Stimulated activated CD8-positive, alpha-beta memory T cell treated with anti-CD3 and anti-CD28 coated beads, Interleukin-7, amount 100 ng/mL, for 1 hour (primary cell): Measurements from ENCODE around the gene SF3A2.

Experiments used
- DNase-seq, 2 donors: peaks; one replicate each; pipeline ENCODE4 v3.0.0-alpha.2; 2020; ENCODE audit warnings: low read depth in 2 of 2

SF3A2 gene

DNA sequence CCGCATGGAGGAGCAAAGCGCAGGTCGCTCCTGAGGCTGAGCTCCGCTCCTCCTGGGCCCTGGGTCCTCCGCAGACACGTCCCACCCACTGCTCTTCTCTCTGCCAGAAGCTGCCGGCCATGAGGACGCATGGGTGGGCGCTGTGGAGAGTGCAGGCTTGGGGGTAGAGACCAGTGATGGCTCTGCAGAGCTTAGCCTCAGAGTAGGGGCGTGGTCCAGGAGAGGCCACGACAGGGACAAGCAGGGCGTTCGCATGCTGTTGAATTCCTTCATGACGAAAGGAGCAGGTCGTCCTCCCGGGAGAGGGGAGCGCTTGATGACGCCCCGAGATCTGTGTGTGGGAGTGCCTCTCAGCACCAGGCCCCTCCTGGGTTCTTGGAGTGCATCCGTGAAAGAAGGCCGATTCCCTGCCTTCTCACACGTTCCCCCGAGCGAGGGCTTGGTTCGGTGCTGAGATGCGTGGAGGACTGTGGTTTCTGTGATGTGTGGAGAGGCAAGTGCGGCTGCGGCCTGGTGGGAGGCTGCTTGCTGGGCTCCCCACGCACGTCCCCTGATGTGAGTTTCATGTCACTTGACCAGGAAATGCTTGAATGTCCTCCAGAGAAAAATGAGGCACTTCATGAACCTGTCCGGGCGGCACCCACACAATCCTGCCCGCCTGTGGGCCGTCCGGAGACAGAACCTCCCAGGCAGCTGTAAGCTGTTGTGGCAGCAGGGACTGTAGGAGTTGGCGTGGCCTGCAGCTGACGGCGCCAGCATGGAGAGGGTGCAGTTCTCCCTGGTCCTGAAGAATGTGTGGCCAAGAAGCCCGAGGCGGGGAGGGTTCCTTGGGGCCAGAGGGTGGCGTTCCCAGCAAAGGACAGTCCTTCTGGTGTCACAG, 4.5 kb downstream of the SF3A2 start:
- no peak for DNase-seq

DNA sequence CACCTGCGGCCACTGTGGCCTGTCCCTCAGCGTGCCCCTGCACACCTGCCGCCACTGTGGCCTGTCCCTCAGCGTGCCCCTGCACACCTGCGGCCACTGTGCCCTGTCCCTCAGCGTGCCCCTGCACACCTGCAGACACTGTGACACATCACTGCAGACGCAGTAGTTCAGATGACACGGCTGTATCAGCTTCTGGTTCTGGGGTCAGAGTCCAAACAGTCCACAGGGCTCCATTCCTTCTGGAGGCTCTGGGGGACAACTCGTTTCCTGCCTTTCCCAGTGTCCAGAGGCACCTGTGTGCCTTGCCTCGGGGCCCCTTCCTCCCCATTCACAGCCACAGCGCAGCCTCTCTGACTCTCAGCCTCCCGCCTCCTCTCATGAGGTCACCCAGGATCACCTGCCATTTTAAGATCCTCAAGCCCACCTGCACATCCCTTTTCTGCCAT, 5.5 kb downstream of the SF3A2 start:
- DNase-seq = no peak

DNA sequence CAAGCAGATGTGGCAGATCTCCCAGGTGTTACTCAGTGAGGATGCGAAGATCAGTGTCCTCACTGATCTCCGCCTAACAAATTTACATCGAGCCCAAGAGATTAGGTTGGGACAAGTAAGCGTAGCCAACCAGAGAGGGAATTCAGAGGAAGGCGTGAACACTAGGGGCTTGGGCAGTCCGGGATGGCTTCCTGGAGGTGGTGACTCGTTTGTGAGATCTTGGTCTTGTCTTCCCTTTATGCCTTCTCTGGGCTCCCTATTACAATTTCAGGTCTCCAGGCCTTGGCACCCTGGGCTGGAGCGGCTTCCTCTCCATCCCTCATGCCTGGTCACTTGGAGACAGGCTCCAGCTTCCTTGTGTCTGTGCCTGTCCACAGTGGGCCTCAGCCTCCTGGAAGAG, 6.2 kb downstream of the SF3A2 start:
- no peak for DNase-seq

DNA sequence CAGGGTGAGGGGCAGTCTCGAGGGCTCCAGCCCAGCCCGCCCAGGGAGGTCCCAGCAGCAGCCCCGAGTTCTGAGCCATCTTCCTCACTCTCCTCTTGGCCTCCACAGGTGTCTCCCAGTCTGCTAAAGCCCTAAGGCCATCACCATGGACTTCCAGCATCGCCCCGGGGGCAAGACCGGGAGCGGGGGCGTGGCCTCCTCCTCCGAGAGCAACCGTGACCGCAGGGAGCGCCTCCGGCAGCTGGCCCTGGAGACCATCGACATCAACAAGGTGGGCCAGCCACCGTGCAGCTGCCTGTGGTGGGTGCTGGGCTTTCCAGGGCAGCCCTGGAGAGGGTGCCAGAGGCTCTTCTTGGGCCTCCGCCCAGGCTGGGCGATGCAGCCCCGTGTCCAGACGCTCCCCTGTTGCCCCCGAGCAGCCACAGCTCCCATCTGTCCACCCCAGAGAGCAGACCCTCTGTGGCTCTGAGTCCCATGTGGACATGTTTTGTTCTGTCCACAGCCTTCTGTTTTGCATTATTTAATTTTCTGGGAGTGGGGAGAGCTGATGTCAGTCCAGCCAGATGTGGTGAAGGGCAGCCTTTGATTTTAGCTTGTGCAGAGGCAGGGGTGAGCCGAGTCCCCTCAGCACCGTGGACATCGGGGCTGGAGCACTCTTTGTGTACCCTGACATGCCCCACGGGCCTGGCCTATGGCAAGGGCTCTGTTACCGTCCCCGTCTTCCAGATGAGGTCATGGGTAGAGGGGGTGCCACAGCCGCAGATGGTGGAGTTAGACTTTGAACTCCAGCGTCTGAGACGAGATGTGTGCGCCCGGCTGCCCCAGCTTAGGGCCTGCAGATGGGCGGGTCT, 6.9 kb downstream of the SF3A2 start:
- DNase-seq = no peak

DNA sequence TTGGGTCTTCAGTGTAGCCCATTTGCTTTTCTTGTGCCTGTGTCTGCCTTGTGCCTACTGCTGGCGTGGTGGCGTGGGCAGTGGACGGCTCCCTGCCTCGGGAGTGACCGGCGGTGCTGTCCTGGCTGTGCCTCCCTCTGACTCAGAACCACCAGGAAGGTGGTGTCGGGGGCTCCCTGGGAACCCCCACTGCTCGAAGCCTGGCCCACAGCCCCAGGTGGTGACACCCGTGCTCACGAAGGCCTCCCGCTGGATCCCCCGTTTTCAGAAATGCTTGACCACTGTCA, 7.4 kb downstream of the SF3A2 start:
- no peak for DNase-seq

DNA sequence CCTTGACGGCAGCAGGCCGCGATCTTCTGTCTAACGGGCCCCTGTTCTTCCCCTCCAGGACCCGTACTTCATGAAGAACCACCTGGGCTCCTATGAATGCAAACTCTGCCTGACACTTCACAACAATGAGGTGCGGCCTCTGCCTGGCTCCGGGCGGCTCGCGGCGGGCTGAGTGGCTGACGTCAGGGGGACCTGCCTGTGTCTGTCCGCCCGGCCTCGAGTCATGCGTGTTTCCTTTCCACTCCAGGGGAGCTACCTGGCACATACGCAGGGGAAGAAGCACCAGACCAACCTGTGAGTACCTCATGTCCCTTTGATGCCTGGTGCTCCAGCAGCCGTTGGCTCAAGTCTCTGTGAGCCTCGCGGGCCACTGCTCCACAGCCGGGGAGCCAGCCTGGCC, 7.9 kb downstream of the SF3A2 start:
- DNase-seq = no peak

DNA sequence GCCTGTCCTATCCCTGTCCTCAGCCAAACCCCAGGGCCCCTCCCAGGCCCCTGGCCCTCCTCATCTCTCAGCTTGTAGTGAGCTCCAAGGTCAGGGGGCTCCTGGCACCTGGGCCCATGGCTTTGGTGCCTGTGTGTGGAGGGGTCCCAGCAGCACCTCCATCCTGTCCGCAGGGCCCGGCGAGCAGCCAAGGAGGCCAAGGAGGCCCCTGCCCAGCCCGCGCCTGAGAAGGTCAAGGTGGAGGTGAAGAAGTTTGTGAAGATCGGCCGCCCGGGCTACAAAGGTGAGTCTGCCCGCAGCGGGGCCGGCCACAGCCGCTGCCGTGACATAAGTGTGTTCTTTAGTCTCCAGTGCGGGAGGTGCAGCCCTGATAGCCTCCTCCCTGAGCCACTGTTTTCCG, 8.6 kb downstream of the SF3A2 start:
- DNase-seq = no peak

DNA sequence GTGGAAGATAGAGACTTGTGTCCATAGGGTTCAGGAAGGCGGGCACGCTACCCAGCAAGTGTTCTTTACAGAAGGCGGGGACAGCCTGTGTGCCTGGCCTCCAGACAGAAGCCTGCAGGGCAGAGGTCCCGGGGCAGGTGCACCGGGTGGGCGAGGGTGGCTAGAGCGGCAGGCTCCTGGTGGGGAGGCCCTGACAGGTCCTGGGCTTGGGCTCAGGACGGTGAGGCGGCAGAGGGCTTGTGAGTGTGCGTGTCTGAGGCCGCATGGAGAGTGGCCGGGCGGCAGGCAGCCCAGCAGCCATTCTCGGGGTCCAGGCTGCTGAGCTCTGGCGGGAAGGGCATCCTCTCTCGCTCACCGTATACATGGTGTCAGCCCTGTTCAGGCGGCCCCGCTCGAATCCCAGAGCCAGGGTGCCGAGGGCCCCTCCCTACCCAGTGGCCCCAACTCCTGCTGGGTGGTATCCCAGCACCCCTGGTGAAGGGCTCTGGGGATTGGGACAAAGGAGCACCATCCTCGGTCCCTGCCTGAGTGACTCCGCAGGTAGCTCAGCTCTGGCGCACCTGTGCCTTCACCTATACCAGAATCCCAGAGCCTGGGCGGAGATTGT, 9.5 kb downstream of the SF3A2 start:
- DNase-seq = no peak

DNA sequence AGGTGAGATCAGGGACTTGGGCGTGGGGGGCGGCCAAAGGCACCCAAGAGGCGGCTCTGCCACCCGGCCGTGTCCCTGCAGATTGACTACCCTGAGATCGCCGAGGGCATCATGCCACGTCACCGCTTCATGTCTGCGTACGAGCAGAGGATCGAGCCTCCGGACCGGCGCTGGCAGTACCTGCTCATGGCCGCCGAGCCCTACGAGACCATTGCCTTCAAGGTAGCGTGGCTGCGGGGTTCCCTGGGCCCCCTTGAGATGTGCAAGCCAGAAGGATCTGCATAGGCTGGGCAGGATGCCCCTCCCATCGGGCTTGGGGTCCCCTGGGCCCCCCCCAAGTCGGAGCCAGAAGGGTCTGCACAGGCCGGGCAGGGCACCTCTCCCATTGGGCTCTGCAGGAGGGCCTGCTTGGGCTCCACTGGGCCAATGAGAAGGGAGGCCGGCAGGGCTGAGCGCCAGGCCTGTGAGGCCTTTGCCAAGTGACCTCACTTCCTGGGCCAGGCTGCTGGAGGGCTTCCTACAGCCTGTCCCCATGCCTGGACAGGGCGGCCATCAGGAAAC, 10.3 kb downstream of the SF3A2 start:
- DNase-seq = no peak

DNA sequence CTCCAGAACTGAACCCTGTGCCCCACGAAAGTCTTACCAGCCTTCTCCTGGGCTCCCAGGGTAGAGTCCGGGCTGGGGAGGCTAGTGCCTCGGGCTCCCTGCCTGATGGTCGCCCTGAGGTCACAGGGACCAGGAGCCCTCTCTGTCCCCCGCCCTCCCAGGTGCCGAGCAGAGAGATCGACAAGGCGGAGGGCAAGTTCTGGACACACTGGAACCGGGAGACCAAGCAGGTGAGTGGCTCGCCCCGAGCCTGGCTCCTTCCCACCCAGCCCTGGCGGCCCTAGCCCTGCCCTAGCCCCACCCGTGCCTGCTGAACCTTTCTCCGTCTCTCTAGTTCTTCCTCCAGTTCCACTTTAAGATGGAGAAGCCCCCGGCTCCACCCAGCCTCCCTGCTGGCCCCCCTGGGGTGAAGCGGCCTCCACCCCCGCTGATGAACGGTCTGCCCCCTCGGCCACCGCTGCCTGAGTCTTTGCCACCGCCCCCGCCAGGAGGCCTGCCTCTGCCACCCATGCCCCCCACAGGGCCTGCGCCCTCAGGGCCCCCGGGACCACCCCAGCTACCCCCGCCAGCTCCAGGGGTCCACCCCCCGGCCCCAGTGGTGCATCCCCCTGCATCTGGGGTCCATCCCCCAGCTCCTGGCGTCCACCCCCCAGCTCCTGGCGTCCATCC, 10.9 kb downstream of the SF3A2 start:
- no peak for DNase-seq

DNA sequence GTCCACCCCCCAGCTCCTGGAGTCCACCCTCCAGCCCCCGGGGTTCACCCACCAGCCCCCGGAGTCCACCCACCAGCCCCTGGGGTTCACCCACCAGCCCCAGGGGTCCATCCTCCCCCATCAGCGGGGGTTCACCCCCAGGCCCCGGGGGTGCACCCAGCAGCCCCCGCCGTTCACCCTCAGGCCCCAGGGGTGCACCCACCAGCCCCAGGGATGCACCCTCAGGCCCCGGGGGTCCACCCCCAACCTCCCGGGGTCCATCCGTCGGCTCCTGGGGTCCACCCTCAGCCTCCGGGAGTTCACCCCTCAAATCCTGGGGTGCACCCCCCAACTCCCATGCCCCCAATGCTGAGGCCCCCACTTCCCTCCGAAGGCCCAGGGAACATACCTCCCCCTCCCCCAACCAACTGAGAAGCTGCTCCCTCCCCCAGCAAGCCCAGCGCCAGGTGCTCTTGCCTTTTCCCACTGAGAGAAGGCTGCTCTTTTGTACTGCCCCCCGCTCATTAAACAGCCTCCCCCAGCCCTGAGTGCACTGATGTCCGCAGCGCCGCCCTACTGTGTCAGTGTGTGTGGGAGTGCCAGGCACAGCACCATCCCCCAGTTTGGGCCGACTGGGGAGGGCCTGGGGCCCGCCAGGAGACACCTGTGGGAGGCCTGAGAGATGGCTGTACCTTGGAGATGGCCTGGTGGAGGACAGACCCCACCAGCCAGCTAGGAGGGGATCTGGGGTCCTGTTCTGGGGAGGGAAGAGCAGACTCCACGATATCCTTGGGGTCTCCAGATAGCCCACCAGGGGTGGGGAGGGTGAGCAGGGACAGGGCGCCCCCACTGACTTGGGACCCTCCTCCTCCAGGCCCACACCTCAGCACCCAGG, 11.7 kb downstream of the SF3A2 start:
- no peak for DNase-seq

DNA sequence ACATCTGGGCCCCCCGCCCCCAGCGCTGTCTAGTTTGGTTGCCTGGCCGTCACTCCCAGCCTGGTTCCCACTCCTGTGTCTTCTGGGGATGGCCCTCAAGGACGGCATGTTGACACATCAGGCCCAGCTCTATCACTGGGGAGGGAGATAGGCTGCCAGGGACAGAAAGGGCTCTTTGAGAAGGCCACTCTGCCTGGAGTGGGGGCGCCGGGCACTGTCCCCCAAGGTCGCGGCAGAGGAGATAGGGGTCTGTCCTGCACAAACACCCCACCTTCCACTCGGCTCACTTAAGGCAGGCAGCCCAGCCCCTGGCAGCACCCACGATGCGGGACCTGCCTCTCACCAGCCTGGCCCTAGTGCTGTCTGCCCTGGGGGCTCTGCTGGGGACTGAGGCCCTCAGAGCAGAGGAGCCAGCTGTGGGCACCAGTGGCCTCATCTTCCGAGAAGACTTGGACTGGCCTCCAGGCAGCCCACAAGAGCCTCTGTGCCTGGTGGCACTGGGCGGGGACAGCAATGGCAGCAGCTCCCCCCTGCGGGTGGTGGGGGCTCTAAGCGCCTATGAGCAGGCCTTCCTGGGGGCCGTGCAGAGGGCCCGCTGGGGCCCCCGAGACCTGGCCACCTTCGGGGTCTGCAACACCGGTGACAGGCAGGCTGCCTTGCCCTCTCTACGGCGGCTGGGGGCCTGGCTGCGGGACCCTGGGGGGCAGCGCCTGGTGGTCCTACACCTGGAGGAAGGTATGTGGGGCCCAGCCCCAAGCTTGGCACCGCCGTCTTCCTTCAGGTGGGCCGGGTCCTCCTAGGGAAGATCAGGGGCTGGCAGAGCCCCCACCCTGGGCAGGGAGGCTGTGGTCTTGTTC, 12.6 kb downstream of the SF3A2 start, which contains the start of gene AMH:
Gene AMH, plus strand, starts transcription at position 314 of the 857 bp plus-strand sequence. Its CDS starts 10 bp downstream, at position 324.
- DNase-seq = no peak

DNA sequence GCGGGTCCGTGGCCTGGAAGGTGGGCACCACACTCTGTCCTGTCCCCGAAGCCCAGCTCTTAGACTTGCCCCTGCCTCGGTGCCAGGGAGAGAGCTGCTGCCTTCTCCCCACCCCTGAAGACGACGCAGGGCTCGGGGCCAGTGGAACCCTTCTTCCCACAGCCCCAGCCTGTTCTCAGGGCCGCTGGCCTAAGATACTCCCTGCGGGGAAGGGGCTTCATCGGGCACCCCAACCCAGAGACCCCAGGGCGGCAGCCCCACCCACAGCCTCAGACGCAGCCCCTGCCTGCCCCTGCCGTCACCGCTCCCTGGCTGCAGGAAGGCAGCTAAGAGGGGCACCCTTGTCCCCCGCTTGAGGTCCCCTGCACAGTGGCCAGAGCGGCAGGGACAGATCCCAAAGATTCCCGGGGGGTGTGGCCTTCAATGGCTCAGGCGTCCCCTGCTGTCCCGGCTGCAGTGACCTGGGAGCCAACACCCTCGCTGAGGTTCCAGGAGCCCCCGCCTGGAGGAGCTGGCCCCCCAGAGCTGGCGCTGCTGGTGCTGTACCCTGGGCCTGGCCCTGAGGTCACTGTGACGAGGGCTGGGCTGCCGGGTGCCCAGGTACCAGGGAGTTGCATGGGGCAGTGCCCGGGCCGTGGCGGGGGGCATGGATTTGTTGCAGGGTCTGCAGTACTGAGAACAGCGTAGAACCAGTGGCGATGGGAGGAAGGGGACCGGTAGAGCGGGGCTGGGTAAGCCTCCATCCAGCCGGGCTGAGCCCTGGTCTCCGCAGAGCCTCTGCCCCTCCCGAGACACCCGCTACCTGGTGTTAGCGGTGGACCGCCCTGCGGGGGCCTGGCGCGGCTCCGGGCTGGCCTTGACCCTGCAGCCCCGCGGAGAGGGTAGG, 13.5 kb downstream of the SF3A2 start:
- DNase-seq = no peak

DNA sequence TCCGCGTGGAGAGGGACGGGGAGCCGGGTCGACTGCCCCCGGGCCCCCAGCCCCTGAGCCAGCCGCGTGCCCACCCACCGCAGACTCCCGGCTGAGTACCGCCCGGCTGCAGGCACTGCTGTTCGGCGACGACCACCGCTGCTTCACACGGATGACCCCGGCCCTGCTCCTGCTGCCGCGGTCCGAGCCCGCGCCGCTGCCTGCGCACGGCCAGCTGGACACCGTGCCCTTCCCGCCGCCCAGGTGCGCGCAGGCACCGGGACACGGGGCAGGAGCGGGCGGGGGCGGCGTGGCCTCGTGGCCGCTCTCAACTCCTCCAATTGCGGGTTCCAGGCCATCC, 14.1 kb downstream of the SF3A2 start:
- DNase-seq = no peak

DNA sequence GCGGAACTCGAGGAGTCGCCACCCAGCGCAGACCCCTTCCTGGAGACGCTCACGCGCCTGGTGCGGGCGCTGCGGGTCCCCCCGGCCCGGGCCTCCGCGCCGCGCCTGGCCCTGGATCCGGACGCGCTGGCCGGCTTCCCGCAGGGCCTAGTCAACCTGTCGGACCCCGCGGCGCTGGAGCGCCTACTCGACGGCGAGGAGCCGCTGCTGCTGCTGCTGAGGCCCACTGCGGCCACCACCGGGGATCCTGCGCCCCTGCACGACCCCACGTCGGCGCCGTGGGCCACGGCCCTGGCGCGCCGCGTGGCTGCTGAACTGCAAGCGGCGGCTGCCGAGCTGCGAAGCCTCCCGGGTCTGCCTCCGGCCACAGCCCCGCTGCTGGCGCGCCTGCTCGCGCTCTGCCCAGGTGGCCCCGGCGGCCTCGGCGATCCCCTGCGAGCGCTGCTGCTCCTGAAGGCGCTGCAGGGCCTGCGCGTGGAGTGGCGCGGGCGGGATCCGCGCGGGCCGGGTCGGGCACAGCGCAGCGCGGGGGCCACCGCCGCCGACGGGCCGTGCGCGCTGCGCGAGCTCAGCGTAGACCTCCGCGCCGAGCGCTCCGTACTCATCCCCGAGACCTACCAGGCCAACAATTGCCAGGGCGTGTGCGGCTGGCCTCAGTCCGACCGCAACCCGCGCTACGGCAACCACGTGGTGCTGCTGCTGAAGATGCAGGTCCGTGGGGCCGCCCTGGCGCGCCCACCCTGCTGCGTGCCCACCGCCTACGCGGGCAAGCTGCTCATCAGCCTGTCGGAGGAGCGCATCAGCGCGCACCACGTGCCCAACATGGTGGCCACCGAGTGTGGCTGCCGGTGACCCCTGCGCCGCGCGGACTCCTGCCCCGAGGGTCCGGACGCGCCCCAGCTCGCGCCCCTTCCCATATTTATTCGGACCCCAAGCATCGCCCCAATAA, 14.8 kb downstream of the SF3A2 start:
- no peak for DNase-seq

DNA sequence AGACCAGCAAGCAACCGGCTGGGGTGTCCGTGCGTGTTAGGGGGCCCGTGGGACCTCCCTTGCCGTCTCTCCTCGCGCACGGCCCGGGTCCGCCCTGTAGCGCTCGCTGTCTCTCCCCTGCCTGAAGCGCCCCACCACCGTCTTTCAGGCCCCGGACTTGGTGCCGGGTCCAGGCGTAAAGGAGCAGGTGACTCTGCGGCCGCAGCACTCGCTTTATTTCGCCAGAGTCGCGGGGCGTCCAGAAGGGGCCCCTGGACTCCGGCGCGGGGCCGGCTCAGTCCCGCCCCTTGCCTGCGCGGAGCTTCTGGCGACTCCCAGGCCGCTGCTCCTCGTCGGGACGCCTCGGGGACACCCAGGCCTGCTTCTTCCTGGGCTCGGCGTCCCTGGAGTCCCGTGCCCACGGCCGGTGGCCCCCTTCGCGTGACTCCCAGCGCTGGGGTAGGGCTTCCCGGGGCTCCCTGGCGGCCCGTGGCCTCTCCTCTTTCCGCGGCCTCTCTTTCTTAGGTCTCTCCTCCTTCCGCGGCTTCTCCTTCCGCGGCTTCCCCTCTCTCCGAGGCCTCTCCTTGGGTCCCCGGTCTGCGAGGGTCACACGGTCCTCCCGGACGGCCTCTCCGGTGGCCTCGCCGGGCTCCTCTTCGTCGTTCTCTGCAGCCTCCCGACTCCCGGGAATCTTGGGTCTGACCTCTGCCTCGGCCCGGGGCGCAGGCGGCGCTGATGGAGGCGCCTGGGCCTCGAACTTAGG, 15.6 kb downstream of the SF3A2 start:
- no peak for DNase-seq

DNA sequence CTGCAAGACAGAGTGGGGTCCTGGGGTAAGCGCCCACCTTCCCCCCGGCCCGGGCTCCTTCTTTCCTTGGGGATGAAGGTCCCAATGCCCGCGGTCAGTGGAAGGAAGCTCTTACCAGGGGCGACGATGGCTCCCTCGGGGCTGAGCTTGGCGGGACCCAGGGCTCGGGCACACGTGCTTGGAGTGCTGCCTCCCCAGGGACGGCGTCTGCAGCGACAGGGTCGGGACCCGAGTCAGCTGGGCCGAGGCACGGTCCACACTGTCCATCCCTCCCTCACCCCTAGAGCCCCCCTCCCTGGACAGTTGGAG, 16.1 kb downstream of the SF3A2 start:
- no peak for DNase-seq
